ENCODE data around the gene AMOTL2. TPM values are rescaled to one million over a fixed set of nuclear protein-coding genes. Genes with fewer than 3 reads are reported as not detected.

Gene AMOTL2
- total RNA-seq, 1 donor from 2014 or later, result not detected

DNA sequence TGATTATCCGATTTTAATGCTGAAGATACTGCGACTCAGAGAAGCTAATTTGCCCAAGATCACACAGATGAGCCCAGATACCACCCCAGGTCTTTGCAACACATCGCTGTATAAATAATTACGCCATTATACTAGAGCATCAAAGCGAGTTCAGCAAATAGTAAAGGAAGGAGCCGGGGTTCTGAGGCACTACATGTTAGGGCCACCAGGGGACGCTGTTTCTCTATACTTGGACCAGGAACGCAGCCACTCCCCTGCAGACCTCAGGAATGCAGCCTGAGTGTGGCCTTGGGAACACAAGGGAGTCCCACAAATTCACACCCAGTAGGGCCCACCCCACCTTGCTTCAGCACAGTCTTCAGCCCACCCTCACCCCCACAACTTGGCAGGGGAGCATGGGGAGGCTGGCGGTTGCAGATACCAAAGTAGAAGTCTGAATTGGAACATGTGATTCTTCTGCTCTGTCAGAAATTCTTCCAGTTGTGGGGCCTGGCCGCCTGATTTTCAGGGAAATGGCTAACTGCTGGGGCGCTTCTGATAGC is 65.8 kb downstream of the AMOTL2 start:
- Mint-ChIP-seq H3K27ac (no peak overlapping the region), H3K4me1 (ENCODE audit: low read depth) (peaks cover 2% of the 10 kb centered on the region), H3K36me3 (ENCODE audit: low read depth) (no peaks in the 10 kb centered on the region), H3K4me3 (ENCODE audit: low read depth) (no peak overlapping the region), H3K9me3 (no peaks in the 10 kb centered on the region), H3K27me3 (ENCODE audit: low read depth) (peaks cover 64% of the 10 kb centered on the region)
- intact Hi-C loops (cut with micrococcal nuclease), result loop anchor here (1.0 to 5.0 kb wide), 3 partner anchors 69 to 179 kb away; partner anchors contain the start of genes ANAPC13 and CEP63
- DNase-seq (ENCODE audit: low spot score), result peak; percentile 49

DNA sequence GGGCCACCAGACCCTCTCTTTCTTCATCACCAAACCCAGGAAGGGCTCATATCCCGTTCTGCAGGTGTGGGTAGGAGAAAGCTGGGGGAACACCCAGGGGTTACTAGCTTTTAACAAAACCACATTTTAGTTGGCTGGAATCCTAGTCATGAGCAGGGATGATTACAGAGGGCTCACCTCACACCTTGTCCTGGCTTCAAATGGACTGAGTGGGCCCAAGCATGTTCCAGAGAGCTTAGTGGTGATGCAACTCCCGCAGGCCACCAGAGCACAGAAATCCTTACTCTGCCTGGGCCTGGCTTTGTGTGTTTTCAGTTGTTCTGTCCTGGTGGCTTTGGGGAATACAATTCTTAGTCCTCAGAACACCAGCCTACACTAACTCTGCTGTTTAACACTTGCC is 66.8 kb downstream of the AMOTL2 start:
- no peaks in the 10 kb centered on the region for H3K9me3 Mint-ChIP-seq
- peaks cover 69% of the 10 kb centered on the region for H3K27me3 Mint-ChIP-seq (ENCODE audit: low read depth)
- DNase-seq (ENCODE audit: low spot score), result no peak
- intact Hi-C loops (cut with micrococcal nuclease), result loop anchor here (5.0 kb wide), 2 partner anchors 70 to 180 kb away; partner anchors contain the start of genes ANAPC13 and CEP63
- H3K27ac Mint-ChIP-seq, result no peak overlapping the region
- no peak overlapping the region for H3K4me3 Mint-ChIP-seq (ENCODE audit: low read depth)
- no peaks in the 10 kb centered on the region for H3K36me3 Mint-ChIP-seq (ENCODE audit: low read depth)
- peaks cover 2% of the 10 kb centered on the region for H3K4me1 Mint-ChIP-seq (ENCODE audit: low read depth)

DNA sequence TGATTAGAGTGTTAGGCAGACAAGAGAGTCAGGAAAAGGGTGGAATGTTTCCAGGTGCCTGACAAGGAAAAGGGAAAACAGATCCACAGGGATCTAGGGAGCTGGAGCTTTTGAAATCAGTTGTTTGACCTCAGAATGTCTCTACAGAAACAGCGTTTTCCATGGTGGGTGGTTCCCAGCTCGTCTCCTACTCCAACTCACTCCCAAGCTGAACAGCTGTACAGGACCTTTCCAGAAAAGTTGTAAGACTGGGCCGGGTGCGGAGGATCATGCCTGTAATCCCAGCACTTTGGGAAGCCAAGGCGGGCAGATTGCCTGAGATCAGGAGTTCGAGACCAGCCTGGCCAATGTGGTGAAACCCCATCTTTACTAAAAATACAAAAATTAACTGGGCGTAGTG is 67.9 kb downstream of the AMOTL2 start:
- intact Hi-C loops (cut with micrococcal nuclease), result loop anchor here (5.0 kb wide), 2 partner anchors 71 to 181 kb away; partner anchors contain the start of genes ANAPC13 and CEP63
- Mint-ChIP-seq H3K36me3 (ENCODE audit: low read depth) (no peaks in the 10 kb centered on the region), H3K4me3 (ENCODE audit: low read depth) (no peak overlapping the region), H3K27ac (no peak overlapping the region), H3K4me1 (ENCODE audit: low read depth) (peaks cover 2% of the 10 kb centered on the region), H3K27me3 (ENCODE audit: low read depth) (peaks cover 66% of the 10 kb centered on the region), H3K9me3 (no peaks in the 10 kb centered on the region)
- no peak for DNase-seq (ENCODE audit: low spot score)

Other genes with a start within 250 kb of the AMOTL2 start
- gene RYK, start 123.6 kb downstream of the AMOTL2 start, total RNA-seq, result 15.8 and 18.4 TPM in 2 replicates
- gene ANAPC13, start 111.5 kb upstream of the AMOTL2 start, total RNA-seq, result 27.3 and 27.4 TPM in 2 replicates
- 18.0 and 20.1 TPM in 2 replicates for gene CEP63, start 111.6 kb upstream of the AMOTL2 start, total RNA-seq